Measurements from ENCODE around the gene LSG1.

LSG1 gene

GRCh38 chr3:194671900-194672808 lies at the start of gene LSG1:
LSG1 (minus strand) TSS chr3:194672191; CDS start chr3:194672162, 29 bp downstream.
- DNase-seq (ENCODE audit: low spot score), result peak; percentile 88

GRCh38 chr3:194720048-194720447 lies 48.1 kb upstream of the LSG1 start:
- no peak for DNase-seq (ENCODE audit: low spot score)

GRCh38 chr3:194718079-194718478 lies 46.1 kb upstream of the LSG1 start:
- DNase-seq (ENCODE audit: low spot score), result no peak

- no peak for DNase-seq (ENCODE audit: low spot score)
These were observed 43.2 kb upstream of the LSG1 start for GRCh38 chr3:194715022-194715800.

- no peak for DNase-seq (ENCODE audit: low spot score)
These were observed 42.6 kb upstream of the LSG1 start for GRCh38 chr3:194714564-194714963.

GRCh38 chr3:194714137-194714455 lies 42.1 kb upstream of the LSG1 start:
- DNase-seq (ENCODE audit: low spot score), result no peak

GRCh38 chr3:194713299-194714136 lies 41.5 kb upstream of the LSG1 start:
- no peak for DNase-seq (ENCODE audit: low spot score)

- peak; percentile 50 for DNase-seq (ENCODE audit: low spot score)
These were observed 39.9 kb upstream of the LSG1 start for GRCh38 chr3:194711913-194712312.

GRCh38 chr3:194711286-194711685 lies 39.3 kb upstream of the LSG1 start:
- no peak for DNase-seq (ENCODE audit: low spot score)

- no peak for DNase-seq (ENCODE audit: low spot score)
These were observed 35.2 kb upstream of the LSG1 start for GRCh38 chr3:194707147-194707540.

GRCh38 chr3:194705761-194706160 lies 33.8 kb upstream of the LSG1 start:
- DNase-seq (ENCODE audit: low spot score), result no peak

- no peak for DNase-seq (ENCODE audit: low spot score)
These were observed 33.2 kb upstream of the LSG1 start for GRCh38 chr3:194705227-194705626.

- DNase-seq (ENCODE audit: low spot score), result no peak
These were observed 30.6 kb upstream of the LSG1 start for GRCh38 chr3:194702545-194702944.

GRCh38 chr3:194696702-194697101 lies 24.7 kb upstream of the LSG1 start:
- DNase-seq (ENCODE audit: low spot score), result no peak

- no peak for DNase-seq (ENCODE audit: low spot score)
These were observed 19.7 kb upstream of the LSG1 start for GRCh38 chr3:194691481-194692283.

GRCh38 chr3:194690501-194691372 lies 18.7 kb upstream of the LSG1 start:
- DNase-seq (ENCODE audit: low spot score), result no peak

- no peak for DNase-seq (ENCODE audit: low spot score)
These were observed 17.5 kb upstream of the LSG1 start for GRCh38 chr3:194689493-194689944.

GRCh38 chr3:194688946-194689345 lies 17.0 kb upstream of the LSG1 start:
- no peak for DNase-seq (ENCODE audit: low spot score)

- DNase-seq (ENCODE audit: low spot score), result no peak
These were observed 16.3 kb upstream of the LSG1 start for GRCh38 chr3:194688200-194688740.

GRCh38 chr3:194687638-194688199 lies 15.7 kb upstream of the LSG1 start:
- DNase-seq (ENCODE audit: low spot score), result peak; percentile 63
